Limb (tissue), 2 donors: ENCODE measurements around the gene EXOC4.
"Not testable (repeated sequence)": the region's sequence is repeated elsewhere in the genome, so short reads cannot be mapped to it uniquely, and the experiment has no call there.

Experiments
- DNase-seq, 2 donors: peaks; one replicate each; pipeline ENCODE4 v3.0.0-alpha.2; 2016; ENCODE audit errors: extremely low spot score in 2 of 2

Gene EXOC4

GRCh38 chr7:133252858-133253518, at the start of gene EXOC4:
TSS of gene EXOC4 (plus strand) at chr7:133253078.
- DNase-seq: peak; percentile 94 to 98

GRCh38 chr7:133203490-133203889, 49.4 kb upstream of the EXOC4 start:
- no peak for DNase-seq

- no peak for DNase-seq
Measured at GRCh38 chr7:133207687-133208086, 45.2 kb upstream of the EXOC4 start.

- DNase-seq: not testable (repeated sequence)
Measured at GRCh38 chr7:133210817-133211216, 42.1 kb upstream of the EXOC4 start.

GRCh38 chr7:133213772-133214171, 39.1 kb upstream of the EXOC4 start:
- not testable (repeated sequence) for DNase-seq

- DNase-seq: no peak
Measured at GRCh38 chr7:133217773-133218172, 35.1 kb upstream of the EXOC4 start.

DNA sequence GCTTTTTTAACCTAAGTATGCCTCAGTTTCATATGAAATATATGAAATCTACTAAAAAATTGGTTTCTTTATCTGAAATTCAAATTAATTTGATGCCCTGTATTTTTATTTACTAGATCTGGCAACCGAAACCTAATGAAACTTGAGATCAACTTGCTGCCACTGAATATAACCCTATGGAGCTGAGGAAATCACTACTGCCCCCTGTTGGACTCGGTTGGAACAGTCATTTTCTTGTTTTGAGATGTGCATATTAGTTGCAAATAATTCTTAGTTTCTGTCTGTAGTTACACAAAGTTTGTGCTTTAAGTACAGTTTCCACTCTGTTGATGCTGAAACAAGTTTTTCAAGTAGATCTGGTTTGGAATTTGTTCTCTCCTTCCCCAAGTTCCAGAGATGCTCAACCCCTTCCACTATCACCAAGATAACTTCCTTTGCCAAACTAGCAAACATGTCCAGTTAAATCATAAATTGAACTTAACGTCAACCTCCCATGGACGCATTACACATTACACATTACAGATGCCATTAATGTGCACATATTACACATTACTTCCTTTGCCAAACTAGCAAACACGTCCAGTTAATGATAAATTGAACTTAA, 22.2 kb upstream of the EXOC4 start:
- DNase-seq: peak in 1 of 2 donors; percentile 47

- DNase-seq: no peak
Measured at GRCh38 chr7:133233142-133233541, 19.7 kb upstream of the EXOC4 start.

DNA sequence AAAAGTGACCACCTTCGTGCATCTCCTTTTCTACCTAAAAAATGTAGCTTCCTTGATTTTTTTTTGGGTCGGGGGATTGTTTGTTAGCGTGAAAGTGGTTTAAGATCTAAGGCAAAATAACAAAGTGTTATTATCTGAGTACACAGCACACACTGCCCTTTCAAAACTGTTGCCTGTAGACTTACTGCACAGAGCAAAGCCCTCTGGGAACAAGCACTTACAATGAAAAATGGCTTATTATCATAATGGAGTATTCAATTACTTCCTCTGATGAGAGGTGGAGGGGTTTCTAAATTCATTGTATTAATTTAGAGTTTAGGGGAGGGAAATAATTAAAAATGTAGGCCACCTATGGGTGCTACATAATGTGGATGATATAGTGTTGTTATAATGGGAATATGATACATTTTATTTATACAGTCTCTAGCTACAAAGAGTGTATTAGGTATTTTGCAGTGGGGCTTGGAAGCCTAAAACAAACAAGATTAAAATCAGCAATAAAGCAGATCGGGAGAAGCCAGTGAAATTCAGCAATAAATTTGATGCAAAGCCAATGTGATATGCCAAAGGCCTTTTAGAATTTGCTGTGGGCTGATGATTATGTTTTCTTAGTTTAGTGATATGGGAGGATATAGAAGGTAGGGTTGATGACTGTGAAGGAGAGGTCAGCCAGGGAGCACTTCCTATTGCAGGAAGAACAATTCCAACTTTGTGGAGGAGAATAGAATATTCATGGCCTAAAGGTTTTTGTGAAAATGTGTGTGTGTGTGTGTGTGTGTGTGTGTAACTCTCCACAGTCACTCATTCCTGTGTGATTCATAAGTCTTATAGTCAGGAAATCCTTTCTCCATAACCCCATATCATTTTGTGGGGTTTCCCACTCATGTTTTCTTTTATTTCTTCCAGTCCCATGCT, 17.7 kb upstream of the EXOC4 start:
- DNase-seq: peak in 1 of 2 donors; percentile 28

DNA sequence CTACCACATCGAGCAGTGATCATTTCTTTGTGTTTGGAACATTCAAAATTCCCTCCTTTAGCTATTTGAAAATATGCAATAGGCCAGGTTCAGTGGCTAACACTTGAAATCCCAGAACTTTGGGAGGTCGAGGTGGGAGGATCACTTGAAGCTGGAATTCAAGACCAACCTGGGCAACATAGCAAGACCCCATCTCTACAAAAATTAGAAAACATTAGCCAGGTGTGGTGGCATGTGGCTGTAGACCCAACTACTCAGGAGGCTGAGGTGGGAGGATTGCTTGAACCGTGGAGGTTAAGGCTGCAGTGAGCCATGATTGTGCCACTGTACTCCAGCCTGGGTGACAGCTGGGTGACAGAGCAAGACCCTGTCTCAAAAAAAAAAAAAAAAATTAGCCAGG, 15.3 kb upstream of the EXOC4 start:
- DNase-seq: no peak

- DNase-seq: no peak
Measured at GRCh38 chr7:133240302-133240701, 12.6 kb upstream of the EXOC4 start.

DNA sequence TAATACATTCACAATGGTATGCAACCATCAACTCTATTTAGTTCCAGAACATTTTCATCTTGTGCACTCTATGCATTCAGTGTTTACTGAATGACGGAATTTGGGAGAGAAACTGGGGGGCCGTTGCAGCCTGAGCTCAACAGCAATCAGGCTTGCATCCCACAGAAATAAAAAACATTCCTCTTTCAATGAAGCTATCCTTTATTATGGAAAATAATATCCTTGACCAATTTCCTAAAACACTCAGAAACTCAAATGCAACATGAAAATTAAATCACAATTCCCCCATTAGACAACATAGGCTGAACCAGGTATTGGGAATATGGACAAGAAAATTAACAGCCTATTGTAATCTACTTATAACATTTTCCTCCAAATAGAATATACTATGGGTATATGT, 6.3 kb upstream of the EXOC4 start:
- DNase-seq: no peak

DNA sequence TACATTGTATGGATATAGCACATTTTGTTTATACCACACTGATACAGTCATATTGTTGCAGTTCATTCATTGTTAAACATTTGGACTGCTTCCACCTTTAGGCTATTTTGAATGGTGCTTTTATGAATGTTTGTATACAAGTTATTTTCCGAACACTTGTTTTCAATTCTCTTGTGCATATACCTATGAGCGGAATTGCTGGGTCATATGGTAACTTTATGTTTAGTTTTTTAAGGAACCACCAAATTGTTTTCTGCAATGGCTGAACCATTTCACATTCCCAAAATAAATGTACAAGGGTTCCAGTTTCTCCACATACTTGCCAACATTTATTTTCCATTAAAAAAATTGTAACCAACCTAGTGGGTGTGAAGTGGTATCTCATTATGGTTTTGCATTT, 4.0 kb upstream of the EXOC4 start:
- DNase-seq: no peak

DNA sequence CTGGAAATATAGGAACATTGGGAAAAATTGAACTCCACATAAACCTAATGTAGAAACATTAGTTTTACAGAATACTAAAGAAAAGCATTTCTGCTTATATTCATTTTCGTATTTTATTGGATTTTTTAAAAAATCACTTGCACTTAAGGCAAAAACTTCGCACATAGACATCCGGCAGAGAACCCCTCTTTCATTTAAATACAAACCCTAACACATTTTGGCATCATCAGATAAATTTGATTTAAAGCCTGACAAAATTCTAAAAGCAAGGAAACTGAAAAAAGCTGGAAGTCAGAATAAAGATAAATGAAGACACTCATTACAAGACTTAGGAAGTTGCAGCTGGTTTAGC, 396 bp upstream of the EXOC4 start:
- DNase-seq: no peak

GRCh38 chr7:133253519-133253875, 619 bp downstream of the EXOC4 start:
- DNase-seq: no peak

- DNase-seq: no peak
Measured at GRCh38 chr7:133255486-133255885, 2.6 kb downstream of the EXOC4 start.

GRCh38 chr7:133258174-133258573, 5.3 kb downstream of the EXOC4 start:
- DNase-seq: no peak

GRCh38 chr7:133265821-133266220, 12.9 kb downstream of the EXOC4 start:
- no peak for DNase-seq

GRCh38 chr7:133268355-133268754, 15.5 kb downstream of the EXOC4 start:
- no peak for DNase-seq

- no peak for DNase-seq
Measured at GRCh38 chr7:133272336-133272735, 19.5 kb downstream of the EXOC4 start.

GRCh38 chr7:133273227-133273626, 20.3 kb downstream of the EXOC4 start:
- DNase-seq: no peak

DNA sequence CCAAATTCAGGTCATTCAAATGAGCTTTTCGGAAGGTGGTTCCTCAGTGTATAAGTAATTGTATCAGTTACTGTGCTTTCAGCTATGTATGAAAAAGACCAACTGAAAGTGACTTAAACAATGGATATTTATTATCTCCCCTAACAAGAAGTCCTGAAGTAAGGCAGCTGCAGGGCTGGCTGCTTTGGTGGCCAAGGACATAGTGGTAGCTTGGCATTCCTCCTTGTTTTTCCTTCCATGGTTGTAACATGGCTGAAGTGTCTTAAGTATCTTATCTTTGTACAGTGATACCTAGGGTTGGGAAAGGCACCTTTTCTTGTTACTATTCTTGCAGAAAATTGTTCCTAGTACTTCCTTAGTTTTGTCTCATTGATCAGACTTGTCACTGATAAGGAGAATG, 21.4 kb downstream of the EXOC4 start:
- DNase-seq: no peak

GRCh38 chr7:133275008-133275407, 22.1 kb downstream of the EXOC4 start:
- no peak for DNase-seq
